HCT116 (cell line): ENCODE measurements around the gene LPAR6. TPM values are rescaled to one million over a fixed set of nuclear protein-coding genes. Genes with fewer than 3 reads are reported as not detected.

ENCODE experiments used
- ATAC-seq: fragments of 200-7000 bp; cut with Tn5 transposase; 2 replicates; pipeline ENCODE4 v1.9.1; 2020; ENCODE audit warnings: mild to moderate bottlenecking, moderate library complexity
- BruUV-seq: library from RNA; stranded (reverse); fragments of 400-500 nt; replicated peaks from 2 replicates; lab custom pipeline; 2021; lab: Mats Ljungman, UMichigan
- CTCF ChIA-PET: fragments of 300-600 bp; sonication (Branson Sonifier 250); formaldehyde crosslinking; loops from one replicate; lab custom pipeline; 2021; ENCODE audit warnings: antibody characterized with exemption; lab: Charles Lee
- POLR2A ChIA-PET: fragments of 300-600, 350-600 bp; sonication (Branson Sonifier 250); formaldehyde crosslinking; loops from one replicate; lab custom pipeline; 2021; ENCODE audit warnings: antibody characterized with exemption; lab: Charles Lee
- RAD21 ChIA-PET, 2 experiments: fragments of 300-600 bp; sonication (Branson Sonifier 250); formaldehyde crosslinking; loops; one replicate each; lab custom pipeline; 2023; ENCODE audit warnings: low total read pairs in 2 of 2; ENCODE audit not compliant: uncharacterized antibody in 2 of 2, unreplicated experiment in 2 of 2, low non-redundant PET in 1 of 2; lab: Charles Lee
- DNase-seq: peaks from one replicate; pipeline ENCODE4 v3.0.0-alpha.2; 2010; ENCODE audit warnings: low read depth, low spot score
- H2AFZ ChIP-seq: fragments of 200-600 bp; shearing (Covaris generic), sonication (generic); 2 replicates; pipeline ENCODE4 v1.6.1; 2017; ENCODE audit warnings: low read depth, mixed run types, mixed read lengths, antibody characterized with exemption, low read length; ENCODE audit not compliant: poor library complexity, severe bottlenecking
- H3K27ac ChIP-seq: 2 replicates; pipeline ENCODE4 v1.5.1; 2012; ENCODE audit warnings: low read depth, low read length
- H3K27me3 ChIP-seq: fragments of 200-600 bp; sonication (generic); 2 replicates; pipeline ENCODE4 v1.6.1; 2016; ENCODE audit warnings: mixed run types, low read length, mixed read lengths; ENCODE audit not compliant: insufficient read depth
- H3K36me3 ChIP-seq, 2 experiments: fragments of 200-500 bp in 1 of 2; fragments of 200-600 bp in 1 of 2; sonication (Bioruptor generic) in 1 of 2; sonication (generic) in 1 of 2; 2 replicates each; pipeline versions ENCODE4 v1.5.1 to v1.6.1; 2014 to 2016; ENCODE audit warnings: low read length in 2 of 2, inconsistent platforms in 1 of 2, mixed read lengths in 1 of 2, mixed run types in 1 of 2; ENCODE audit not compliant: insufficient read depth in 2 of 2, control insufficient read depth in 1 of 2
- H3K4me1 ChIP-seq, 2 experiments: fragments of 200-600 bp in 1 of 2; sonication (generic) in 1 of 2; 2 replicates each; pipeline versions ENCODE4 v1.5.1 to v1.6.1; 2012 to 2017; ENCODE audit warnings: low read length in 2 of 2, inconsistent platforms in 1 of 2, mild to moderate bottlenecking in 1 of 2, mixed read lengths in 1 of 2, mixed run types in 1 of 2, moderate library complexity in 1 of 2; ENCODE audit not compliant: insufficient read depth in 2 of 2, control insufficient read depth in 1 of 2
- H3K4me2 ChIP-seq: fragments of 200-600 bp; sonication (generic); 2 replicates; pipeline ENCODE4 v1.6.1; 2017; ENCODE audit warnings: mixed run types, low read length, mixed read lengths
- H3K4me3 ChIP-seq, 2 experiments: fragments of 200-600 bp in 1 of 2; sonication (generic) in 1 of 2; replicated peaks in 1 of 2; 2 replicates each; pipeline ENCODE4 v1.5.1; 2011 to 2016; ENCODE audit warnings: low read length in 2 of 2, control low read depth in 1 of 2, low read depth in 1 of 2, mild to moderate bottlenecking in 1 of 2, mixed read lengths in 1 of 2, mixed run types in 1 of 2
- H3K79me2 ChIP-seq: fragments of 200-600 bp; sonication (generic); 2 replicates; pipeline ENCODE4 v1.6.1; 2017; ENCODE audit warnings: mild to moderate bottlenecking, mixed run types, low read length, moderate library complexity, mixed read lengths; ENCODE audit not compliant: insufficient read depth
- H3K9ac ChIP-seq: fragments of 200-600 bp; sonication (generic); 2 replicates; pipeline ENCODE4 v1.6.1; 2016; ENCODE audit warnings: low read length, mixed read lengths
- H3K9me2 ChIP-seq: fragments of 200-600 bp; sonication (generic), shearing (Covaris generic); 2 replicates; pipeline ENCODE4 v1.6.1; 2017; ENCODE audit warnings: mixed run types, mild to moderate bottlenecking, moderate library complexity; ENCODE audit not compliant: insufficient read depth
- H3K9me3 ChIP-seq, 2 experiments: fragments of 200-500 bp in 1 of 2; fragments of 200-600 bp in 1 of 2; sonication (Bioruptor generic) in 1 of 2; sonication (generic) in 1 of 2; 2 replicates each; pipeline ENCODE4 v1.6.1; 2014 to 2017; ENCODE audit warnings: low read length in 2 of 2, mixed read lengths in 2 of 2, inconsistent platforms in 1 of 2, low read depth in 1 of 2, mild to moderate bottlenecking in 1 of 2, mixed run types in 1 of 2, moderate library complexity in 1 of 2; ENCODE audit not compliant: control insufficient read depth in 1 of 2, insufficient read depth in 1 of 2
- H4K20me1 ChIP-seq: fragments of 200-600 bp; sonication (generic), shearing (Covaris generic); 2 replicates; pipeline ENCODE4 v1.6.1; 2017; ENCODE audit warnings: mixed run types, mild to moderate bottlenecking, moderate library complexity; ENCODE audit not compliant: insufficient read depth
- ATF3 ChIP-seq: IDR thresholded peaks from 2 replicates; pipeline ENCODE4 v1.6.1; 2012
- CTCF ChIP-seq, 3 experiments: fragments of 200-600 bp in 1 of 3; sonication (generic) in 1 of 3; IDR thresholded peaks in 2 of 3; conservative IDR thresholded peaks in 1 of 3; 2 replicates each; pipeline ENCODE4 v1.5.1; 2012 to 2017; ENCODE audit warnings: low read depth in 2 of 3, low read length in 2 of 3, antibody characterized with exemption in 1 of 3, borderline replicate concordance in 1 of 3, control low read depth in 1 of 3, mild to moderate bottlenecking in 1 of 3, mixed read lengths in 1 of 3, mixed run types in 1 of 3, moderate library complexity in 1 of 3; ENCODE audit not compliant: insufficient read depth in 1 of 3
- EGR1 ChIP-seq: IDR thresholded peaks from 2 replicates; pipeline ENCODE4 v1.6.1; 2012; ENCODE audit warnings: low read depth
- EZH2 ChIP-seq: fragments of 200-600 bp; sonication (generic); IDR thresholded peaks from 2 replicates; pipeline ENCODE4 v1.6.1; 2017; ENCODE audit warnings: antibody characterized with exemption, mixed run types
- FOSL1 ChIP-seq: IDR thresholded peaks from 2 replicates; pipeline ENCODE4 v1.6.1; 2012; ENCODE audit warnings: low read depth
- JUND ChIP-seq: IDR thresholded peaks from 2 replicates; pipeline ENCODE4 v1.6.1; 2012
- MAX ChIP-seq: IDR thresholded peaks from 2 replicates; pipeline ENCODE4 v1.6.1; 2012
- POLR2A ChIP-seq: IDR thresholded peaks from 2 replicates; pipeline ENCODE4 v1.7.0; 2011; ENCODE audit warnings: borderline replicate concordance; ENCODE audit not compliant: insufficient read depth, insufficient read length; ENCODE audit errors: extremely low read depth
- POLR2AphosphoS5 ChIP-seq: IDR thresholded peaks from 2 replicates; pipeline ENCODE4 v1.6.1; 2011; ENCODE audit warnings: mild to moderate bottlenecking, low read depth, low read length, moderate library complexity
- REST ChIP-seq: IDR thresholded peaks from 2 replicates; pipeline ENCODE4 v1.6.1; 2012; ENCODE audit warnings: low read depth
- SIN3A ChIP-seq: IDR thresholded peaks from 2 replicates; pipeline ENCODE4 v1.6.1; 2012; ENCODE audit warnings: low read depth
- TCF7L2 ChIP-seq: IDR thresholded peaks from 2 replicates; pipeline ENCODE4 v1.7.0; 2011; ENCODE audit warnings: borderline replicate concordance, inconsistent platforms; ENCODE audit not compliant: insufficient read depth, insufficient read length; ENCODE audit errors: extremely low read depth
- ZBTB33 ChIP-seq: IDR thresholded peaks from 2 replicates; pipeline ENCODE4 v1.6.1; 2011; ENCODE audit warnings: mild to moderate bottlenecking, low read length, moderate library complexity; ENCODE audit not compliant: insufficient replicate concordance; ENCODE audit errors: extremely low read depth
- ZFX ChIP-seq: fragments of 450-650 bp; IDR thresholded peaks from 2 replicates; pipeline ENCODE4 v1.6.1; 2017
- ZNF274 ChIP-seq: fragments of 200-500 bp; sonication (Bioruptor generic); IDR thresholded peaks from 2 replicates; pipeline ENCODE4 v1.6.1; 2014; ENCODE audit warnings: mild to moderate bottlenecking, low read depth, low read length, inconsistent platforms
- intact Hi-C: fragments of 100-400 bp; cut with micrococcal nuclease; formaldehyde crosslinking; loops from 2 replicates; pipeline ENCODE4 v1.10.0; 2022
- total RNA-seq: library from RNA; stranded (reverse); gene quantifications from one replicate; pipeline ENCODE4 v1.2.1, GENCODE V29; 2021; ENCODE audit not compliant: unreplicated experiment

The LPAR6 gene
- total RNA-seq, 1 experiment from 2014 or later, result 0.12 TPM

- no peak for TF ChIP-seq MAX
- no peak for TF ChIP-seq ZBTB33
- no peak for TF ChIP-seq POLR2A
These were observed 14.3 kb downstream of the LPAR6 start (continued) for GRCh38 chr13:48398450-48399095.

- Histone ChIP-seq H3K9me3 (no peaks in the 10 kb centered on the region), H2AFZ (no peak overlapping the region), H3K9ac (no peak overlapping the region), H3K79me2 (no peaks in the 10 kb centered on the region), H3K4me2 (no peak overlapping the region), H3K36me3 (no peaks in the 10 kb centered on the region; a peak in 1 of 4 replicates), H3K27ac (no peak overlapping the region), H3K4me3 (no peak overlapping the region), H3K9me2 (no peaks in the 10 kb centered on the region), H3K27me3 (no peaks in the 10 kb centered on the region), H4K20me1 (no peaks in the 10 kb centered on the region), H3K4me1 (no peaks in the 10 kb centered on the region)
- ChIA-PET CTCF (no interaction called here), RAD21 (no interaction called here), POLR2A (no interaction called here)
- DNase-seq (no peak), ATAC-seq (no peak)
- intact Hi-C loops, result no loop called here
- no TSS peak for BruUV-seq
- TF ChIP-seq EGR1 (no peak), POLR2AphosphoS5 (no peak), CTCF (IDR thresholded peaks at IDR 0.05 in 2 of 3, conservative IDR thresholded peaks at IDR 0.05 in 1 of 3; ENCODE audit: borderline replicate concordance in 1 of 3, insufficient read depth in 1 of 3, low read depth in 2 of 3, low read length in 2 of 3) (no peak), JUND (no peak), REST (no peak), ZNF274 (no peak), MAX (no peak), SIN3A (no peak), TCF7L2 (no peak), FOSL1 (no peak), ATF3 (no peak), ZFX (no peak), EZH2 (no peak)
These were observed 15.2 kb downstream of the LPAR6 start for GRCh38 chr13:48397744-48398143.
